GM18511 (cell line): ENCODE measurements around the gene TMEM8B.
"Not testable (repeated sequence)": the region's sequence is repeated elsewhere in the genome, so short reads cannot be mapped to it uniquely, and the experiment has no call there.

Experiments used
- ATAC-seq: cut with Tn5 transposase; IDR thresholded peaks from one replicate; pipeline ENCODE4 v1.9.1; 2021; ENCODE audit warnings: mild to moderate bottlenecking, moderate library complexity; ENCODE audit not compliant: unreplicated experiment

TMEM8B gene

DNA sequence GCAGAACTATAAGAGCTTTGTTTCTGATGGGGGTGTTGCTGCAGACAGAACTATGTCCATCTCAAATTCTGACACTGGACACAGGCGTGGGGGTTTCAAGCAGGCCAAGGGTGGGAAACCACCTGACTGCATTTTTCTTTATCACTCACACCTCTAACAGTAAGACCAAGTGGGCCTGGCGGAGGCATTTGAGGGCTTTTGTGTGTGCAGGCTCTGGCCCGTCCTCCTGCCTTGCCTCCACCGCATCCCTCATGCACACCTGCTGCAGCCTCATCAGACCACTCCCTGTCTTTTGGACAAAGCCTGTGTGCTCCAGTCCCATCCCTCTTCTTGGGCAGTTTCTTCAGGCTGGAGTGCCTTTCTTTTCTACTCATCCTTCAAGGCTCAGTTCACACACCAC, 33.3 kb downstream of the TMEM8B start:
- ATAC-seq, result no peak

DNA sequence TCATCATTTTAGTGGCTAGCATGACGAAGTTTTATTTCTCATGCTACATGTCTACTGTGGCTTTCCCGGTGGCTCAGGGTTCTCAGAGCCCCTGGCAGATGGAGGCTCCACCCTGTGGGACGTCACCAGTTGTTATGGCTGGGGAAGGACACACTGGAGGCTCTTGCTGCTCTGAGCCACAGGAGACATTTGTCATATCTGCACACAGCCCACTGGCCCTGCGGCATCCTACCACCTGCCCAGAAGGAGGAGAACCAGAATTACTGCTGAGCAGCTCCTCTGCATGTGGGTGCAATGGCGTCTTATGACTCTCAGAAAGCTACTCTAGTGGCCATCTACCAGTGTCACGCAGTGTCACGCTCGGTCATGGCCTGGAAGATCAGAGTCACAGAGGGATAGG, 34.6 kb downstream of the TMEM8B start:
- ATAC-seq, result no peak

DNA sequence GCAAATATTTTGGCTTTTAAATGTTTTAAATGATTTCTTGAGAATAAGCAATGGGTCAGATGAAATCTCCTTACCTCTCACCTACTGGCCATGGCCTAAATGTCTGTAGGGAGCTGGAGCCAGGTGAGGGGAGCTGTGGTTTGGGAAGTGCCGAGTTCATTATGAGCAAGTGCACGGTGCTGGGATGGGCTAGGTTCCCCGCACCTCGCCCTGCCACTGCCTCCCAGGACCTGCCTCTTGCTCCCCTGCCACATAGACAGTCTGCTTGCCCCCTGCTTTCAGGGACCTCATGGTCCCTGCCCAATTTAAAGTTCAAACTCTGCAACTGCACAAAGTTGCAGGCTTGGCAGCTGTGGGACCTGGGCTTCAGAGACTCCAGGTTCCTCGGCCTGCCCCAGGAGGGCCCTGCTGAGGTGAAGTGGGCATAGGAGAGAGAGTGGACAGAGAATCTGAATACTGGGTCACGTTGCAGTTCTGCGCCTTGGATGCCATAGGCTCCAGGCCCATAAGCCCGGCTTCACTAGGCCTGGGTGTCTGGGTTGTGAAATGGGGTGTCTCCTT, 35.7 kb downstream of the TMEM8B start:
- no peak for ATAC-seq

DNA sequence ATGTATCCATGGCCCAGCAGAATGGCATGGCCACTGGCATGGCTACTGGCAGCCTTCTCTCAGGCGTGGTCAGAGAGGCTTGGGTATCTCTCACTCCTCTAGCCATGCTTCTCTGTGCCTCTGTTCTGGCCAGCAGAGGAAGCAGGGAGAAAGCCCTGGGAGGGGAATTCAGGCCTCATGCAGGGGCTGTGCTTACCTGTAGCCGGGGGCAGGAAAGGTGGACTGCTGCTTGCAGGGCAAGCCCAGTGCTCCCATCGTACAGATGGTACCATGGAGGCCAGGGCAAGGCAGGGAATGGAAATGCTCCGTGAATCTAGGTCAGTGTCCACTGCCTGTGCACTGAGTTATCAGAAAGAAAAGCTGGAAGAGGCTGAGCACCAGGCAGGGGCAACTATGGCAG, 38.5 kb downstream of the TMEM8B start:
- ATAC-seq, result no peak

DNA sequence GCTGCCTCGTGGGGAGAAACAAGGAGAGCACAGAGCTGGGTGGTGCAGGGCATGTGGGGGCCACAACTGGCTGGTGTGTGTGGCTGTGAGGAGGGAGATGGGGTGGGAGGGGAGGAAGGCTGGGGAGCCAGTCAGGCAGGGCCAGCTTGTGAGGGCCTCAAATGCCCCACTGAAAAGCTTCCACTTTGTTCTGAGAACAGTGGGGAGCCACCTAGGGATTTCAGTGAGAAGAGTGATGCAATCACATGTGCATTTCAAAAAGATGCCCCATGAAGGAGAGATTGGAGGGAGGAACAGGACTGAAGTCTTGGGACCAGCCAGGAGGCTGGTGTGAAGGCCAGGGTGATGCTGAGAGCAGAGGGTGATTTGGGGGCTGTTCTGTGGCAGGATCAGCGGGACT, 39.9 kb downstream of the TMEM8B start:
- ATAC-seq, result no peak

- ATAC-seq, result no peak
These were observed 40.7 kb downstream of the TMEM8B start for GRCh38 chr9:35869621-35870216.

DNA sequence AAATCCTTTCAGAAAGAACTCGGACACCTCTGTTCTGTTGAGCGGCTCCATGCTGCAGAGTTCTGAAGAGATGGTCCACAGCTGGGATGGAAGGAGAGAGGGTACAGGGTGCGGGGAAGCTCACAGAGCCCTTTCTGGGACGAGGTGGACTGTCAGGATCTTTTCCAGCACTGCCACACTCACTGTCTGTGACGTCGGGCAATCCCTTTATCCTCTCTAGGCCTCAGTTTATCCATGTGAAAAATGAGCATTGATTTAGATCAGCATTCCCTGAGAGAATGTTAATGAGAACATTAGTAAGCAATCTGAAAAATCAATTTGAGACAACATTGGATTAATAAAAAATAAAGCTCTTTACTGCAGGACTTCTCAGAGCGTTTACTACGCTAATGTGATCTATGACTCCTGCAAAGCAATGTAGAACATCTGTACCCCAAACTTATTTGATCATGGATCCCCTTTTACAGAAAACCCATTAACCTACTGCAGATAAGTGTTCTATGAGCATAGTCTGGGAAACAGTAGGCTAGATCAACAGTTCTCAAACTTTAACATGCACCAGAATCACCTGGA, 41.4 kb downstream of the TMEM8B start, which contains the start of gene OR13J1:
TSS of gene OR13J1 (minus strand) at position 51 of the 573 bp plus-strand sequence. CDS start at position 51, 0 bp downstream.
- no peak for ATAC-seq

DNA sequence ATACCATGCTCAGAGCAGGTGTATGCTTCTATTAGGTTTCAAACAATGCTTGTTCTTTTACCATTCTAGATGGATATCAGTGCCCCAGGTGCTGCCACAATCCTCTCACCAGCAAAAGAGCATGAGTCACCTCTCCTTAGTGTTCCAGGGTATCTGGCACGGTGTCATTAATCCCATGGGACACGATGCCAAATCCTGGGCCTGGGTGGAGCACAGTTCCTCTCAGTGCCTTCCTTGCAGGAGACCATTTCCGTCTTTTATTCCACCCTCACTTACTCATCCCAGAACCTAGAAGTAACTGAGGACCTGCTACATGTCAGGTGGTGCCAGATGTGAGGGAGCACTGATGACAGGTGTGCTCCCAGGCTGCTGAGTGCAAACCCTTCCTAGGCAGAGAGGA, 42.5 kb downstream of the TMEM8B start:
- no peak for ATAC-seq

DNA sequence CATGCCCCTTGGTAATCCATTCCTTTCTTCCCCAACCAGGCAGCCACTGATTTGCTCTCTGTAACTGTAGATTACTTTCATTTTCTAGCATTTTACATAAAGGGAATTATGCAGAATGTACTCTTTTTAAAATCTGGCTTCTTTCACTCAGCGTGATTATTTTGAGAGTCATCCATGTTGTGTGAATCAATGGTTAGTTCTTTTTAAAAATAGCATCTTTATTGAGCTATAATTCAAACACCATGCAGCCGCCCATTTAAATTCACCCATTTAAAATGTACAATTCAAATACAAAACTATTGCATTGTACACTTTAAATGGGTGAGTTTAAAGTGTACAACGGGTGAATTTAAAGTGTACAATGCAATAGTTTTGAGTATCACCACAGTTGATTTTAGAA, 43.5 kb downstream of the TMEM8B start:
- no peak for ATAC-seq

- no peak for ATAC-seq
These were observed 53.3 kb downstream of the TMEM8B start for GRCh38 chr9:35882263-35882848.

- ATAC-seq, result no peak
These were observed 54.0 kb downstream of the TMEM8B start for GRCh38 chr9:35882996-35883395.

GRCh38 chr9:35884908-35885307, 55.9 kb downstream of the TMEM8B start:
- not testable (repeated sequence) for ATAC-seq

- ATAC-seq, result no peak
These were observed 62.6 kb downstream of the TMEM8B start for GRCh38 chr9:35891646-35892045.

DNA sequence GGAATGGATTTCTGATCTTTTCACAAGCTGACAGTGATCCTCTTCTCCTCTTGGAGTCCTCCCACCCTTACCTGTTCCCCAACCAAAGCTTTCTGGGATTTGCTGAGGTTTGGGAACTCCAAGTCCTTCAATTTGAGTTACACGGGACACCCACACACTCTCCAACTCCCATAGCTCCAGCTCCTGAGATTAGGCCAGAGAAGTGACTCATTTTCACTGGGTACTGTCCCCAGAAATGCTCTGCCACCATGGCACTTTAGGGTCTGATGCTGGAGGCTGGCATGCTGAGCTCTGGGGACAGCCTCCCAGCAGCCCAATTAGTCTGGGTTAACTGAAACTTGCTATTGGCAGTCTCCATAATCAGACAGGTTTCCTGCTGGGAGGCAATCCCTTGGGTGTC, 63.0 kb downstream of the TMEM8B start:
- ATAC-seq, result no peak

DNA sequence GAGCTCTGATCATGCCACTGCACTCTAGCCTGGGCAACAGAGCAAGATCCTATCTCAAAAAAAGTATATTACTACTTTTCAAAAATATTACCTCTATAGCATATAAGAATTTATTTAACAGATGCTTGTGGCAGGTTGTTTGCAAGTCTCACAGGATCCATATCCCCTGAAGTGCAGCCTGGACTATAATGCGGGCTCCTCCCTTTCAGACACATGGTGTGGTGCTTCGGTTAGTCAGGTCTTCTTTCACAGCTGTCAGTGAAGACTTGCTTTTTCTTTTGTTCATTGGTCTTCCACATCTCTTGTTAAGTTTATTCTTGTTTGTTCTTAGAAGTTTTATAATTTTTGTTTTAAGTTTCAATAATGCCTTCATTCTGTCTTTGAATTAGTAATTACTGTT, 67.5 kb downstream of the TMEM8B start:
- no peak for ATAC-seq

DNA sequence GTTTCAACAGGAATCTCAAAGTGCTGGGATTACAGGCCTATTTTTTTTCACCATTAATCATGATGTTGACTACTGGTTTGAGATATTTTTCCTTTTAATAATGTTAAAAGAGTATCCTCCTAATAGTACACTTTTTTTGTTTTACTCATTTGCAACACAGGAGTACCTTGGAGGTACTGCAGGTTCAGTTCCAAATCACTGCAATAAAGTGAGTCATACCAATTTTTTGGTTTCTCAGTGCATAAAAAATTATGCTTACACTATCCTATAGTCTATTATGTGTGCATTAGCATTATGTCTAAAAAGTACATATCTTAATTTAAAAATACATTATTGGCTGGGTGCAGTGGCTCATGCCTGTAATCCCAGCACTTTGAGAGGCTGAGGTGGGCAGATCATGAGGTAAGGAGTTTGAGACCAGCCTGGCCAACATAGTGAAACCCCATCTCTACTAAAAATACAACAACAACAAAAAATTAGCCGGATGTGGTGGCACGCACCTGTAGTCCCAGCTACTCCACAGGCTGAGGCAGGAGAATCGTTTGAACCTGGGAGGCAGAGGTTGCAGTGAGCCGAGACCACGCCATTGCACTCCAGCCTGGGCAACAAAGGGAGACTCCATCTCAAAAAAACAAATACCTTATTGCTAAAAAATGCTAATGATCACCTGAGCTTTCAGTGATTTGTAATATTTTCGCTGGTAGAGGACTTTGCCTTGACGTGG, 68.5 kb downstream of the TMEM8B start:
- ATAC-seq, result not testable (repeated sequence)

DNA sequence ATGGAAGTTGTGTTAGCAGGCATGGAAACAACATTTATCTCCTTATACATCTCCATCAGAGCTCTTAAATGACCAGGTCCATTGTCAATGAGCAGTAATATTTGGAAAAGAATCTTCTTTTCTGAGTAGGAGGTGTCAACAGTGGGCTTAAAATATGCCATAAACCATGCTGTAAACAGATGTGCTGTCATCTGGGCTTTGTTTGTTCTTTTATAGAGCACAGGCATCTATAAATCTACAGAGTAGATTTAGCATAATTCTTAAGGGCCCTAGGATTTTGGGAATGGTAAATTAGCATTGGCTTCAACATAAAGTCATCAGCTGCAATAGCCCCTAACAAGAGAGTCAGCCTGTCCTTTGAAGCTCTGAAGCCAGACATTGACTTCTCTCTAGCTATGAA, 69.3 kb downstream of the TMEM8B start:
- no peak for ATAC-seq

- no peak for ATAC-seq
These were observed 70.0 kb downstream of the TMEM8B start for GRCh38 chr9:35899021-35899420.

DNA sequence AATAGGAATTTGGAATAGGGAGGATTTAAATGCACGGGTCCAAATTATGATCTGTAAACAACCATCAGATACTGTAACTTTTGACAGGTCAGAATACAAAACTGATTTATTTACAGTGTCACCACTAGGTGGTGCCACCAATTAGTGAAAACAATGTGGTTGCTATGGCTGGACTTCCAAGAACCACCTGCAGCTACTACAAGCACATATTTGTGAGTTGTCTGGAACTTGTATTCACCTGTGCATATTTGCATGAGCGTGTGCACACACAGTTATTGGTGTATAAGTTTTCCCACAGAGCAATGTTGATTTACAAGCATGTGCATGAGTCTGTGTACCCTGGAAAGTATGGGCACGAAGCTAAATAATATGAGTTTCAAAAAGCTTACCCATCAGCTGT, 74.0 kb downstream of the TMEM8B start:
- ATAC-seq, result no peak

DNA sequence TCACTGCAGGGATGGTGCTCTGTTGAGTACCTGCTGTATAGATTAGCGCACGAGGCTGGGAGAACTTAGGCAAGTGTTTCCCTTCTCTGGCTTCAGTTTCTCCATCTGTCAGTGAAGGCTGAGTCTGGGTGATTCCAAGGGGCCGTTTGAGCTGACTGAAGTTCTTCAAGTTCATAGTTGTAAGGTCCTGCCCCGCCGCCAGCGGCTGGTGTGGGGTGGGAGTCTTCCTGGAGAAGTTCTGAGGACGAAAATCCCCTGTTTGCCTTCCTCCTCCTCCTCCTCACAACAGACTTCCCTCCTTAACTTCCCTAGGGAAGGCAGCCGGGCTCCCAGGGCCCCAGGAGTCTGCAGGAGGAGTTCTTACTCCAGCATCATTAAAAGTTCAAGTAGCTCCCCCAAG, 75.3 kb downstream of the TMEM8B start:
- no peak for ATAC-seq

DNA sequence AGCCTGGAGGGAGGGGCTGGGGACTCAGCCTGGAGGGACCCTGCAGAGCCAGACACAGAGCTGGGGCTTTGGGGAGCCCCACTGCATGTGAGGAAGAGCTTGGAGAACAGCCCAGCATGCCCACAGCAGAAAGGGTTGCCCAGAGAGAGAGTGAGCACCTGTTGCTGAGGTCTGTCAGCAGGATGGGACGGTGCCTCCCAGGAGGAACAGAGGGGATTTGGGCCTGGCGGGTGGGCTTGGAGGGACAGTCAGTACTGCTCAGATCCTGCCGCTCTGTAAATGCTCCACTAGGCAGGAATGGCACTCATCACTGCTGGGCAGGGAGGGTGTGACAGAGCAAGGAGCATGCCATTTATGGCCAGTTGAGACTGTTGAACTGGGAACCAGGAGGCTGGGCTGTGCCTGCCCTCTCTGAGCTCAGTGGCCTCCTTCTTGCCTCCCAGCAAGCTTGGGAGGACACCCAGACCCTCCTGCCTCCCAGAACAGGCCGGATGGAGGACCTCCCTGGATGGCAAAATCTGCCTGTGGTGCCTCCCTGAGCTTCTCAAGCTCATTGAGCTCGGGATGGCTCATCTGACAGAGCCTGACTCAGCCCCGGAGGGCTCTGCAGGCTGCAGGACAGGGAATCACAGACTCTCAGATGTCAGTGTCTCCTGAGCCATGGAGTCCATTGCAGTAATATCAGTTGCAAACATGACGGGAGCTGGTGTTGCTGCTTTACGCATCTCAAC, 76.2 kb downstream of the TMEM8B start:
- no peak for ATAC-seq
